GM19099 (cell line): ENCODE results near the gene ABCF1.

Experiments
- POLR2A ChIP-seq: IDR thresholded peaks from 3 replicates; pipeline ENCODE4 v1.6.1; 2011; ENCODE audit warnings: low read depth; ENCODE audit not compliant: insufficient read length; ENCODE audit errors: extremely low read depth

Gene ABCF1

GRCh38 chr6:30612687-30613248, 41.5 kb downstream of the ABCF1 start:
- TF ChIP-seq POLR2A = peak; percentile 44

- TF ChIP-seq POLR2A = peak; percentile 5
Observed at GRCh38 chr6:30613251-30614043, 42.2 kb downstream of the ABCF1 start.

DNA sequence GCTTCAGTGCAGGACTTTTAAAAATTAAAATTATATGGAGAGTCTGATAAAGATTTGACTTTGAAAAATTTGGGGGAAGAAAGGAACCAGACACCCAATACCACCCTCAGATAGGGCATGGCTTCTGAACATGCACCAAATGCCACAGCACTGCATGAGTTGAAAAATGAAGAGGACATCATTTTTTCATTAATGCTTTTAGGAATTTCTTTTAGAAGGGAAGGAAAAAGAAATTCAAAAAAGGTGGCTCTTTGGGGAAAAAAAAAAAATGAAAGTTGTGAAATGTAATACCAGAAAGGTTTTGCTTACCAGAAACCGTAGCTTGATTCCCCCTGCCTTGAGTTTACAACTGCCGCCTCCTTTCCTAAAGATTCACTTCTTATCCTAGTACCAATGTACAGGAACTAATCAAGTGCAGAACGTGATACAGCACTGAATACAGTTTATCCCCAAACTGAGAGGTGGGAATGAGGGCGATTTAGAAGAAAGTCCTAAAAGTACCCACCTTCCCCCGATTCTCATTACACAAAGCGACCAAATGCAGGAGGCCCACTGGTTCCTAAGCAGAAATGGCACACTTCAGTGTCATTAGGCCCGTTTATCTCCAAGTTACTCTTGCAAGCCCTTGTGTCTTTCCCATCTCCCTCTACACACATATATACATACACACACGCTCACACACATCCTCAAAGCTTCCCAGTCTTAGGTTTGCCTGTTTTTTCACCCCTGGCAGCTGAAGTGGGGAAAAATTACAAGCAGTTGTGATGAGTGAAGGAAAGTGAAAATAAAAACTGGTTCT, 43.0 kb downstream of the ABCF1 start:
- TF ChIP-seq POLR2A = no peak

DNA sequence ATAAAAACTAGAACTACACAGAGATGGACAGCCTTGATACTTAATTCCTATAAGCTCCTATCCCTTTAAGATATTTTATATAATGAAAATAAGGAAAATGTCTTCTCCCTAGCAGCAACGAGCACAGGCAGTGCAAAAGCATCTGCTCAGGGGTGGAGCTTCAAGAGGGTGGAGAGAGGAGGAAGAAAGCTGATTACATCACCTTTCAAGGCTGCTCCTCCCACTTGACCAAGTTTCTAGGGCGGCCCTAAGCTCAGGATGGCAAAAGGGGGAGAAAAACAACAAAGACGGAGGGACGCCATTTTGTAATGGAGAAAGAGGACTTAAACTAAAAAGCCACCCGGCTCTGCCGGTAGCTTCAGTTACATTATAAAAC, 43.6 kb downstream of the ABCF1 start:
- no peak for TF ChIP-seq POLR2A

DNA sequence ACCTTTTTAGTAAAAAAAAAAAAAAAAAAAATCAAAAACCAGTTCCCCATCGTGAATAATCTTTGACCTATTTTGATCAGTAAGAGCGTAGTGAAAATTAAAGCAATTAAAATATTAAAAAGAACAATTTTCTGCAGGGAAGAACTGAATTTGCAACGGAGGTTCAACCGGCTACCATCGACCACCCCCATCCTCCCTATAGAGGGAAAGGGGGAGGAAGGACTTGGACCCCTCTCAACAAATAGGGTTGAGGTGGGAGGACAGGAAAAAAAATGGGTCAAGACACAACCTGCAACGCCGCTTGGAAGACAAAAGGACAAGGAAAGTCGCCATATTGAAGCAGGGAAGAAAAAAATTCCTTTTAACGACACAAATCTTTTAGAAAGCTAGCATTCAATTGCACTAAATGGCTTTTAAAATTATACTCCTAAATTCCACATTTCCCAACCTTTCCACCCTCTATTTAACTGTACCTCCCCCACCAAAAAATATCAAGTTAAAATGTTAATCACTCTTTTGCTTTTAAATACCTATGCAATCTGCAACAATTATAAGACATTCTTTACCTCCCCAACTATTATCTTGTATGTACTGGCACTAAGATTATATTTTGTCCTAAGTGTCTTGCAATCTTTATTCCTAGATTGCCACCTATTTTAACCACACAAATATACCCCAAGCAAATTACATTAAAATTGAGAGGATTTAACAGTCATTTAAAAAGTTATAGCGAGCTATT, 44.1 kb downstream of the ABCF1 start:
- TF ChIP-seq POLR2A = peak; percentile 65

GRCh38 chr6:30615958-30616810, 44.9 kb downstream of the ABCF1 start:
- TF ChIP-seq POLR2A = peak; percentile 36

DNA sequence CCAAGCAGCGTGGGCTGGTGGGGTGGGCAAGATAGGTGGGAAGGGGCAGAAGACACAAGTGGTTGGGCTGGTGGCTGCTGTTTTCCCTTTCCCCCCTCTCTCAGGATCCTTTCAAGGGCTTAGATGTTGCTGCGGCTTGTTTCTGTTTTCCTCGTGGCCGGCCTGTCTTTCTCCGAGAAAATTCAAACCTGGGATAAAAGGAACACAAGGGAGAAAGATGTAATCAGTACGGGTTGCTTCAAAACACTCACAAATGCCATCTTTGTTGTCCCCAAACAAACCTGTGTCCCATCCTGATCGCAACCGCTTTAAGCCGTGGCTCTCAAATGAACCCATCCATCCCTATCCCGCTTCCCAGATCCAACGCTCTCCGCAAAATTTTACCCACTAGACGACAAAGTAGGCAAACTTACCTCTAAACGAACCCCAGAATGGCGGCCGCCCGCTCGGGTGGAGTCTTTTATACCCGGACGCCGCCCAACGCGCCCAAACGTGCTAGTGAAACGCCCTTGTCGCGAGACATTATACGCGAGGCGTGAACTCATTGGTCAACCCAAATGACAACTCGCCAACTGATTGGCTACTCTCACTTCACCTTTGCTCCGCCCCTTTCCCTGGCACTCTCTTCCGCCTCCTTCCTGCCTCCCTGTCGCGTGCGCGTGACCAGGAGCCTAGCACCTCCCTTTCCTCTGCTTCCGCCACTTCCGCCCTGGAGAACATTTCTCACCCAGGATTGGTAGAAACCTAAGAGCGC, 45.7 kb downstream of the ABCF1 start, which contains the start of gene PPP1R10:
TSS of gene PPP1R10 (minus strand) at position 433 of the 754 bp plus-strand sequence. CDS start 7,299 bp downstream, outside the sequence.
- TF ChIP-seq POLR2A = peak; percentile 100

DNA sequence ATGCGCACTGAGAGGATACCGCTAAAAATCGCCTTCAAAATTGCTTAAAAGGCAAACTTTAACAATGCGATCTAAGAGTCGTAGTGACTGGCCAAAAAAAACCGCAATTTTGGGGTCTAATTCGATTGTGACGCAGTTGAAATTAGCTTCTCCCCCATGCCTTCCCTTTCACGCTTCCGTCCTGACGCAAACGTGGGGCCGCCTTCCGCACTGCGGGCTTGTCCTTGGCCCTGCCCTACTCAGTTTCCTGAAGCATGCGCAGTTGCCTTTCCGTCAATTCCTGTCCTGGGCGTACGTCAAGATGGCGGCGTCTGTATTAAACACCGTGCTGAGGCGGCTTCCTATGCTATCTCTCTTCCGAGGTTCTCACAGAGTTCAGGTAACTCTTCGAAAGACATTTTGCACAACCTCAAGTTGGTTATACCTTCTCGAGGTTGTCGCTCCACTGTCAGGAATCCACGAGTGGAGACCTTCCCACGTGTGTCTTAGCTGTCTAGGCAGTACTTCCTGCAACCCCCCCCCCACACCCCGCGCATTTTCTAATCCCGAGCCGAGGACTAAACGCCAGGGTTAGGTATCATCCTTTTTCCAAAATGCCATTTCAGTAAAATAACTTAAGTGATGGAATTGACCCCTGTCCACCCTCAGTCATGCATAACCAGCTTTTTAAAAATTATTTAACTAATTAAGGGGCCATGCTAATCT, 46.5 kb downstream of the ABCF1 start, which contains the start of gene MRPS18B:
TSS of gene MRPS18B (plus strand) at position 276 of the 705 bp plus-strand sequence. CDS start at position 302, 26 bp downstream.
- TF ChIP-seq POLR2A = peak; percentile 97

DNA sequence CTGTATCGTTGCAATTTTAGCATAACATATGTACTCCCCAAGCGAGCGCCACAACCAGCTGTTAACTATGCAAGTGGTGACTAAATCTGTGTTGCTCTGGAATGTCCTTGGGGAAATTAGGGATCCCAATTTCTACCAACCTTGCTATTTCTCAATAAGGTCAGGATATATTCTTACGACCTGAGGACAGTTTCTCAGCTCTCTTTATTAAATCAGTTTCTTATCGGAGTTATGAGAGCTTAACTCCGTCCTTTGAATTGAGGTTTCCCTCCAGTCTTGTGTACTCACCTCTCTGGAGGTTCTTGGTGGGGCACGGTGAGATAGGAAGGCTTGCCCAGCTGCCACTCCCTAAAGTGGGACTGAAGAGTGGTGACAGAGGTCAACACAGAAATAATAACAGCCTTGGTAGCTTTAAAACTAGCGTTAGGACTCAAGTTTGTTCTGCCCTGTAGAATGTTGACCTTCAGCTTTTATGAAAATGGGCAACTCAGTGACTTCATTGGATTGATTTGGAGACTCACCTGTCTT, 47.1 kb downstream of the ABCF1 start:
- no peak for TF ChIP-seq POLR2A

- no peak for TF ChIP-seq POLR2A
Observed at GRCh38 chr6:30619561-30619960, 48.3 kb downstream of the ABCF1 start.

- TF ChIP-seq POLR2A = no peak
Observed at GRCh38 chr6:30625511-30625910, 54.3 kb downstream of the ABCF1 start.
